Mammary microvascular endothelial cell (primary cell): ENCODE measurements around the gene AKT1. TPM values are rescaled to one million over a fixed set of nuclear protein-coding genes. Genes with fewer than 3 reads are reported as not detected.

Experiments used
- total RNA-seq: library from RNA; depleted of rRNA; stranded (reverse); fragments of >200 nt; gene quantifications from 2 replicates; pipeline ENCODE4 v1.2.3, GENCODE V29; 2015

AKT1 gene
- total RNA-seq, result 129 and 135 TPM in 2 replicates

GRCh38 chr14:104794993-104795780 is at the start of gene AKT1:
TSS of gene AKT1 (minus strand) at chr14:104795748. CDS start at chr14:104792643, 3,105 bp downstream.

DNA sequence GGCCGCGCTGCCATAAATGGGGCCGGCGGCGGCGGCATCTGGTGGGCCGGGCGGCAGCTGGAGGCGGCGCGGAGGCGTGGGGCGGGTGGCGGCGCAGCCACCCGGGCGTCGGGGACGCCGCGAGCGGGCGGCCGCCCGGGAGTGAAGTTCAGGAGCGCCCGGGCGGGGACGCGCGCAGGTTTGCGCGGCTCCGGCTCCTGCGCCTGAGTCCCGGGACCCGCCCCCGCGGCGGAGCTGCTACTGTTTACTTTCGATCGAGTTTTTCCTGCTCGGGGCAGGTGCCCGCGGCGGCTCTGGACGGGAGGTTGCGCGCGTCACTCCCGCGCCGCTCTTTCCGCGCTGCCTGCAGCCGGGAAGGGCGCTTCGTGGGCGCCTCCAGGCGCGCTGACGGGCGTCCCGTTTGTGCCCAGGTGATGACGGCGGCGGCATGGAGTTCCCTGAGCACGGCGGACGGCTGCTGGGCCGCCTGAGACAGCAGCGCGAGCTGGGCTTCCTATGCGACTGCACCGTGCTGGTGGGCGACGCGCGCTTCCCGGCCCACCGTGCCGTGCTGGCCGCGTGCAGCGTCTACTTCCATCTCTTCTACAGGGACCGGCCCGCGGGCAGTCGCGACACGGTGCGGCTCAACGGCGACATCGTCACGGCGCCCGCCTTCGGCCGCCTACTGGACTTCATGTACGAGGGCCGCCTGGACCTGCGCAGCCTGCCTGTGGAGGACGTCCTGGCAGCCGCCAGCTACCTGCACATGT is 5.4 kb upstream of the AKT1 start, which contains the start of gene ZBTB42:
TSS of gene ZBTB42 (plus strand) at position 331 of the 749 bp plus-strand sequence. CDS start at position 428, 97 bp downstream.

GRCh38 chr14:104752735-104753527 is 42.6 kb downstream of the AKT1 start, which contains the start of gene SIVA1:
TSS of gene SIVA1 (plus strand) at chr14:104753147. CDS start at chr14:104753202, 55 bp downstream.

DNA sequence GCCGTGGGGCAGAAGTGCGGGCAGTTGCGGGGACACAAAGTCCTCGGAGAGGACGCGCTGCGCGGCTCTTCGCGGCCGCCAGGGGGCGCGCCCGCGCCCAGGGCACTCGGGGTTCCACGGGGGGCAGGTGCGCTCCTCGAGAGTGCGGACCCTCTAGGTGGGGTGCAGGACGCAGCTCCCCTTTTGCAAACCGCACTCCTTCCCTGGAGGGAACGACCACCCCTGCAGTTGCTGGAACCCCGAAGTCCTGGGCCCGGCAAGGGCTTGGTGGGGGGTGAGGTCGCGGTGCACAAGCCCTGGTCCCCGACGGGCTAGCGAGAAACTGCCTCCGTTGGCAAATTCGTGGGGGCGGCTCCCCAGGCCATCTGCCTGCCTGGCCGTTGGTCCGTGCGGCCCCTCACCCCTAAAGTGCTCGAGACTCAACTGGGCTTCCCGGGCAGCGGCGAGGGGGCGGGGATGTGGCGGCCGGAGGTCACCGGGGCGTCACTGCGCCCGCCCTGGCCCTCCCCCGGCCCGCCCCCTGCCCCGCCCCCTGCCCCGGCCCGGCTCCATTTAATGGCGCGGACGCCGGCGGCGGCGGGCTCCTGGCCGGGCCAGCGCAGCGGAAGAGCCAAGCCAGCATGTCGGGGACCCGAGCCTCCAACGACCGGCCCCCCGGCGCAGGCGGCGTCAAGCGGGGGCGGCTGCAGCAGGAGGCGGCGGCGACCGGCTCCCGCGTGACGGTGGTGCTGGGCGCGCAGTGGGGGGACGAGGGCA is 71.7 kb downstream of the AKT1 start, which contains the start of gene ADSS1:
TSS of gene ADSS1 (plus strand) at position 579 of the 756 bp plus-strand sequence. CDS start at position 621, 42 bp downstream.

Other genes with a start within 250 kb of the AKT1 start
- not detected in 2 replicates for gene C14orf180, start 216.0 kb downstream of the AKT1 start, total RNA-seq
- 0.73 TPM in 1 of 2 replicates, not detected in the other for gene TMEM179, start 191.0 kb downstream of the AKT1 start, total RNA-seq
- 79.2 and 84.6 TPM in 2 replicates for gene INF2, start 106.1 kb downstream of the AKT1 start, total RNA-seq
- gene ADSS1, start 71.5 kb downstream of the AKT1 start, total RNA-seq, result 0.10 and 0.47 TPM in 2 replicates
- gene SIVA1, start 42.6 kb downstream of the AKT1 start, total RNA-seq, result 357 and 399 TPM in 2 replicates
- 3.2 and 5.5 TPM in 2 replicates for gene ZBTB42, start 5.4 kb upstream of the AKT1 start, total RNA-seq
- 19.2 and 20.8 TPM in 2 replicates for gene CEP170B, start 69.5 kb upstream of the AKT1 start, total RNA-seq
- gene PLD4, start 129.1 kb upstream of the AKT1 start, total RNA-seq, result not detected in 2 replicates
- gene AHNAK2, start 182.6 kb upstream of the AKT1 start, total RNA-seq, result 54.2 and 65.5 TPM in 2 replicates
- gene CLBA1, start 190.0 kb upstream of the AKT1 start, total RNA-seq, result 2.9 and 3.0 TPM in 2 replicates
- 50.2 and 52.7 TPM in 2 replicates for gene CDCA4, start 225.3 kb upstream of the AKT1 start, total RNA-seq